ENCODE data around the gene PPP1R37. TPM values are rescaled to one million over a fixed set of nuclear protein-coding genes. Genes with fewer than 3 reads are reported as not detected.

The PPP1R37 gene
- total RNA-seq, 1 donor = 53.6 TPM

GRCh38 chr19:45061965-45062364 is 31.0 kb upstream of the PPP1R37 start:
- H4K20me1 ChIP-seq (ENCODE audit: insufficient read depth, low read length) = peaks cover 28% of the 10 kb centered on the region
- no peaks in the 10 kb centered on the region for H3K9me3 ChIP-seq (ENCODE audit: low read depth, low read length)
- no peak for TF ChIP-seq CTCF (IDR thresholded peaks at IDR 0.05; ENCODE audit: extremely low read depth, low read depth, low read length)
- no peak overlapping the region for H3K4me3 ChIP-seq (ENCODE audit: insufficient read depth, low read length)
- H3K27me3 ChIP-seq (ENCODE audit: insufficient read depth, low read length) = no peaks in the 10 kb centered on the region
- no peaks in the 10 kb centered on the region for H3K4me1 ChIP-seq (ENCODE audit: insufficient read depth, low read length)
- H3K4me2 ChIP-seq (ENCODE audit: insufficient read depth, low read length) = no peak overlapping the region
- H3K36me3 ChIP-seq (ENCODE audit: insufficient read depth, low read length) = peaks cover 78% of the 10 kb centered on the region
- no peak overlapping the region for H3K27ac ChIP-seq (ENCODE audit: low read depth, low read length)
- peak; percentile 73 for DNase-seq (ENCODE audit: insufficient read length, low spot score, missing footprints)
- peaks cover 12% of the 10 kb centered on the region for H3K79me2 ChIP-seq (ENCODE audit: insufficient read depth, low read length)
- no peak overlapping the region for H2AFZ ChIP-seq (ENCODE audit: low read length)

DNA sequence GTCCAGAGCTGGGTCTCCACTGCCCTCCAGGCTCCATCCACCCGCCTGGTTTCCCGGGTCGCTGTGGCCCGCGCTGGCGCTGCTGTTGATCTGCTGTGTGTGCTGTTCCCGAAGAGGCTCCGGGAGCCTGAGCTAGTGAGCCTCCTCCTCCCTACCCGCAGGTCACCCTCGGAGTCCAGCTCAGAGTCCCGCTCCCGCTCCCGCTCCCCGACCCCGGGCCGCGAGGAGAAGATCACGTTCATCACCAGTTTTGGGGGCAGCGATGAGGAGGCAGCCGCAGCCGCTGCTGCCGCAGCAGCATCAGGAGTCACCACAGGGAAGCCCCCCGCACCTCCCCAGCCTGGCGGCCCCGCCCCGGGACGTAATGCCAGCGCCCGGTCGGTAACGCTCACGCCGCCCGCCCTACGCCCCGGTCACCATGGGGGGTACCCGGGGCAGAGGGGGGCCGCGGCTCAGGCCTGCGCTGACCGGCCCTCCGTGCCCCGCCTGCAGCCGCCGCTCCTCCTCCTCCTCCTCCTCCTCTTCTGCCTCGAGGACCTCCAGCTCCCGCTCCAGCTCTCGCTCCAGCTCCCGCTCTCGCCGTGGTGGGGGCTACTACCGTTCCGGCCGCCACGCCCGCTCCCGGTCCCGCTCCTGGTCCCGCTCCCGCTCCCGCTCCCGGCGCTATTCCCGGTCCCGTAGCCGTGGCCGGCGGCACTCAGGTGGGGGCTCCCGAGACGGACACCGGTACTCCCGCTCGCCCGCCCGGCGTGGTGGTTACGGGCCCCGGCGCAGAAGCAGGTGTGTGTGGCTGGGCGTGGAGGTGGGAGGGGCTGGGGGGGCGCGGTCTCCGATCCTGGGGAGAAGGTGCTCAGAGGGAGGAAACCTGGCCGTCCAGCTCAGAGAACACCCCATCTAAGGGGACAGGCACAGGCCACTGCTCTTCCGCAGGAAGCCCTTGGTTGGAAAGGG is 28.9 kb upstream of the PPP1R37 start:
- Histone ChIP-seq H4K20me1 (ENCODE audit: insufficient read depth, low read length) (peaks cover 26% of the 10 kb centered on the region), H3K27me3 (ENCODE audit: insufficient read depth, low read length) (no peaks in the 10 kb centered on the region), H3K9me3 (ENCODE audit: low read depth, low read length) (no peaks in the 10 kb centered on the region), H3K36me3 (ENCODE audit: insufficient read depth, low read length) (peaks cover 71% of the 10 kb centered on the region), H2AFZ (ENCODE audit: low read length) (no peak overlapping the region), H3K79me2 (ENCODE audit: insufficient read depth, low read length) (peaks cover 10% of the 10 kb centered on the region), H3K4me1 (ENCODE audit: insufficient read depth, low read length) (no peaks in the 10 kb centered on the region), H3K27ac (ENCODE audit: low read depth, low read length) (no peak overlapping the region), H3K4me3 (ENCODE audit: insufficient read depth, low read length) (no peak overlapping the region), H3K4me2 (ENCODE audit: insufficient read depth, low read length) (no peak overlapping the region)
- TF ChIP-seq CTCF (IDR thresholded peaks at IDR 0.05; ENCODE audit: extremely low read depth, low read depth, low read length) = no peak
- DNase-seq (ENCODE audit: insufficient read length, low spot score, missing footprints) = peak; percentile 76

- Histone ChIP-seq H3K4me3 (ENCODE audit: insufficient read depth, low read length) (no peak overlapping the region), H3K27ac (ENCODE audit: low read depth, low read length) (no peak overlapping the region), H3K4me1 (ENCODE audit: insufficient read depth, low read length) (no peaks in the 10 kb centered on the region), H3K4me2 (ENCODE audit: insufficient read depth, low read length) (no peak overlapping the region), H3K27me3 (ENCODE audit: insufficient read depth, low read length) (no peaks in the 10 kb centered on the region), H3K9me3 (ENCODE audit: low read depth, low read length) (no peaks in the 10 kb centered on the region), H2AFZ (ENCODE audit: low read length) (no peak overlapping the region), H3K36me3 (ENCODE audit: insufficient read depth, low read length) (peaks cover 57% of the 10 kb centered on the region), H4K20me1 (ENCODE audit: insufficient read depth, low read length) (peaks cover 15% of the 10 kb centered on the region), H3K79me2 (ENCODE audit: insufficient read depth, low read length) (peaks cover 10% of the 10 kb centered on the region)
- peak; percentile 81 for DNase-seq (ENCODE audit: insufficient read length, low spot score, missing footprints)
- TF ChIP-seq CTCF (IDR thresholded peaks at IDR 0.05; ENCODE audit: extremely low read depth, low read depth, low read length) = no peak
Observed at GRCh38 chr19:45066921-45067661, 25.9 kb upstream of the PPP1R37 start.

DNA sequence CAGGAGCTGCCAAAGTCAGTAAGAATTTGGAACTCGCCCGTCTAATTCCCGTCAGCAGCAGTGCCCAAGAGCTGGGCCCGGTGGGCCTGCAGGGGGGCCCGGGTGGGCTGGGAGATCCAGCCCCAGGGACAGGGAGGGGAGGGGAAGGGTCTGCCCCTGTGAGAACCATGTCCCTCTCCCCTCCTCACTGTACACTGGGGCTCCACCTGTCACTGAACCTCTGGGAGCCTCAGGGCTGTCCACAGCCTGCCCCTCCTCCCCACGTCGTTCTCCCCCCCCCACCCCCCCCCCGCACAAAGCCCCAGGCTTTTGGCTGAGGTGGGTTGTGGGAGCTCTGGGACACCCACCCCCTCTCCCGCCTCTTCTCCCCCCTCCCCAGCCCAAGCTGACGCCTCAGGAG is 24.9 kb upstream of the PPP1R37 start:
- no peak for TF ChIP-seq CTCF (IDR thresholded peaks at IDR 0.05; ENCODE audit: extremely low read depth, low read depth, low read length)

More for the DNA sequence above, 24.9 kb upstream of the PPP1R37 start:
- no peak overlapping the region for H2AFZ ChIP-seq (ENCODE audit: low read length)
- peaks cover 15% of the 10 kb centered on the region for H4K20me1 ChIP-seq (ENCODE audit: insufficient read depth, low read length)
- no peak overlapping the region for H3K4me3 ChIP-seq (ENCODE audit: insufficient read depth, low read length)
- H3K27me3 ChIP-seq (ENCODE audit: insufficient read depth, low read length) = no peaks in the 10 kb centered on the region
- no peak overlapping the region for H3K27ac ChIP-seq (ENCODE audit: low read depth, low read length)
- DNase-seq (ENCODE audit: insufficient read length, low spot score, missing footprints) = peak; percentile 76
- peaks cover 51% of the 10 kb centered on the region for H3K36me3 ChIP-seq (ENCODE audit: insufficient read depth, low read length)
- peaks cover 10% of the 10 kb centered on the region for H3K79me2 ChIP-seq (ENCODE audit: insufficient read depth, low read length)
- no peaks in the 10 kb centered on the region for H3K9me3 ChIP-seq (ENCODE audit: low read depth, low read length)
- no peak overlapping the region for H3K4me2 ChIP-seq (ENCODE audit: insufficient read depth, low read length)
- H3K4me1 ChIP-seq (ENCODE audit: insufficient read depth, low read length) = no peaks in the 10 kb centered on the region

Data from osteoblast (primary cell).